Astrocyte (in vitro differentiated cells and primary cell): ENCODE measurements around the gene UMODL1.

Experiments used
- EZH2 ChIP-seq: IDR thresholded peaks from 2 replicates; pipeline ENCODE4 v1.6.1; 2012; ENCODE audit warnings: mild to moderate bottlenecking, low read length, inconsistent platforms; ENCODE audit not compliant: insufficient read depth
- TF ChIP-seq, protein P1 (sequence below): IDR thresholded peaks from 2 replicates; pipeline ENCODE4 v1.5.1; 2011; ENCODE audit warnings: low read depth, mild to moderate bottlenecking, inconsistent platforms, low read length, moderate library complexity; ENCODE audit not compliant: insufficient read depth

DNA sequence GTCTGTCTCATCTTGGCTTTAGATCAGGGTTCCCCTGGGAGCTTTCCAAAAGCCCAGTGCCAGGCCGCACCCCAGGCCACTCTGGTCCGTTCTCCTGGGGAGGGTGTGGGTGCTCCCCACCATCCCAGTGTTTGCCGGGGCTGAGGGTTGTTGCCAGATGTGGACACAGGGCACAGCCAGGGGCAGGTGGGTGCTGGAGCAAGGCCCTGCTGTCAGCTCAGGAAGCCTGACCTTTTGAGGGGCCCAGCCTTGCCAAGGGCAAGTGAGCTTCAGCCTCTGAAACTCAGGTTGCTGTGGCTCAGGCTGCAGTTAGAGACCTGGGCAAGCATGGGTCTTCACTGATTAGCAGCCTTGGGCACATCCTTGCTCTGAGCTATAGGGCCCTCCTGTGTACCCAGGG, 38.1 kb upstream of the UMODL1 start:
- TF ChIP-seq, protein P1, sequence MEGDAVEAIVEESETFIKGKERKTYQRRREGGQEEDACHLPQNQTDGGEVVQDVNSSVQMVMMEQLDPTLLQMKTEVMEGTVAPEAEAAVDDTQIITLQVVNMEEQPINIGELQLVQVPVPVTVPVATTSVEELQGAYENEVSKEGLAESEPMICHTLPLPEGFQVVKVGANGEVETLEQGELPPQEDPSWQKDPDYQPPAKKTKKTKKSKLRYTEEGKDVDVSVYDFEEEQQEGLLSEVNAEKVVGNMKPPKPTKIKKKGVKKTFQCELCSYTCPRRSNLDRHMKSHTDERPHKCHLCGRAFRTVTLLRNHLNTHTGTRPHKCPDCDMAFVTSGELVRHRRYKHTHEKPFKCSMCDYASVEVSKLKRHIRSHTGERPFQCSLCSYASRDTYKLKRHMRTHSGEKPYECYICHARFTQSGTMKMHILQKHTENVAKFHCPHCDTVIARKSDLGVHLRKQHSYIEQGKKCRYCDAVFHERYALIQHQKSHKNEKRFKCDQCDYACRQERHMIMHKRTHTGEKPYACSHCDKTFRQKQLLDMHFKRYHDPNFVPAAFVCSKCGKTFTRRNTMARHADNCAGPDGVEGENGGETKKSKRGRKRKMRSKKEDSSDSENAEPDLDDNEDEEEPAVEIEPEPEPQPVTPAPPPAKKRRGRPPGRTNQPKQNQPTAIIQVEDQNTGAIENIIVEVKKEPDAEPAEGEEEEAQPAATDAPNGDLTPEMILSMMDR, result no peak
- no peak for TF ChIP-seq EZH2
